Inflammatory macrophage treated with lipopolysaccharide for 4 hours (primary cell): ENCODE results near the gene GMEB2.

Experiments used
- DNase-seq: peaks from one replicate; pipeline ENCODE4 v3.0.0-alpha.2; 2020

Gene GMEB2

DNA sequence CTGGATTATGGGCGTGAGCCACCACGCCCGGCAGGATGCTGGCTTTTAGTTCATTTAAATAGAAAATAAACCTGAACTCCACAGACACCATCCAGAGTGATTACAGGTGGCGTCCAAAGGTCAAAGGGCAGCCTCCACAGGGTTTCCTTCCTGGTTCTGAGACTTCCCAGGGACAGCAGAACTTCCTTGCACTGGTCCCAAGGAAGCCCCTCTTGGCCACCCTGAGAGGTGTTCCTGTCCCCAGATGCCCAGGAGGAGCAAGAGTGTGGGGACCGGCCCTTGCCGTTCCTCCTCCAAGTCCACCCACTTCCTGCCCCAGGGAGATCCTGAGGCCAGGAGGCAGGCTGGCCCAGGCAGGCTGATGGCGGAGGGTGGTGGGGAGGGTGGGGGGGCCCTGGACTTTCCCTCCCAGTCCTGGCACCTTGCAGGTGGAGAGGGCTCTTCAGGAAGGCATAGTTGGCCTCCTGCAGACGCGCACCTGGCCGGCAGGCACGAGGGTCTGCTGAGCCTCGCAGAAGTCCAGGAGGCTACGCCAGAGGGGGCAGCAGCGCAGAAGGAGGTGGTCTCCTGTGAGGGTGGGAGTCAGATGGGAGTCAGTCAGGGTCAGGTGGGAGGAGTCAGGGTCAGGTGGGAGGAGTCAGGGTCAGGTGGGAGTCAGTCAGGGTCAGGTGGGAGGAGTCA lies 68.0 kb downstream of the GMEB2 start:
- DNase-seq: no peak

DNA sequence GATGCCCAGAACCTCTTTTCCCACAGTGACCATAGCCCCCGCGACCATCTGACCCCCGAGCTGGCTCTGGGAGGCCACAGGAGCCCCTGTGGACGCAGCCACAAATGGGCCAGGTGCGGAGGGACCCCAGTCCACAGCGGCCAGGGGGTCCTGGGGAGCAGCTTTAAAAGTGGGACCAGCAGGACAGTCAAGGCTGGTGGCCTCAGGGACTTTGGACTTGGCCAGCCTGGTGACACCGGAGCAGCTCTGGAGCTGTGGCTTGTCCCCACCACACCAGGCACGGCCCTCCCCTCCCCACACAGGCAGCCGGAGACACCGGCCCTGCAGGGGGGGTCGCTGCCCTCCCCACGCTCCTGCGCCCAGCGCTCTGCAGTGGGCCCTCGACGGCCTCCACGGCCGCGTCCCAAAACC lies 69.4 kb downstream of the GMEB2 start:
- DNase-seq: no peak

DNA sequence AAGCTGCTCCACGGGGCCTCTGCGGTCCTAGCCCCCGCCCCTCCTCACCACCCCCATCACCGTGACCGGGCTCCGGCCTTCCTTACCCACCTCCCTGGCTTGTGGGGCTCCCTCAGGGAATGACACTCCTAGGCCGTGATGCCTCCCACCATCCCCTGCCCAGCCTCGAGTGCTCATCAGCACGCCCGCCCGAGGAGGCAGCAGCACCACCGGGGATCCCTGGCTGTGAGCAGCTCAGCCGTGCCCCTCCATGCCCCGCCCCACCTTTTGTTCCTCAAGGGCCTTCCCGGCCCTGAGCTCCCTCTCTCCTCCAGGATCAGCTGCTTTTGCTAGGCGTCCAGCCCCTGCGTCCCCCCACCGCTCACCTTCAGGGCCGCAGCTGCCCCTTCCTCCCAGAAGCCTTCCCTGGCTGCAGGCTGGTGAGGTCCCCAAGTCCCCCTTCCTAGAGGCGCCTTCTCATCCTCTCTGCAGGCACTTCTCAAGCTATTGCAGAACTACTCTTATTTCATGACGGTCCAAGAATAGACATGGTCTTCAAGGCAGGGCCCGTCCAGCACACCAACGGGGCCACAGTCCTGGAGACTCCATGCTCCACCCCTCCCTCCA lies 69.9 kb downstream of the GMEB2 start:
- no peak for DNase-seq

DNA sequence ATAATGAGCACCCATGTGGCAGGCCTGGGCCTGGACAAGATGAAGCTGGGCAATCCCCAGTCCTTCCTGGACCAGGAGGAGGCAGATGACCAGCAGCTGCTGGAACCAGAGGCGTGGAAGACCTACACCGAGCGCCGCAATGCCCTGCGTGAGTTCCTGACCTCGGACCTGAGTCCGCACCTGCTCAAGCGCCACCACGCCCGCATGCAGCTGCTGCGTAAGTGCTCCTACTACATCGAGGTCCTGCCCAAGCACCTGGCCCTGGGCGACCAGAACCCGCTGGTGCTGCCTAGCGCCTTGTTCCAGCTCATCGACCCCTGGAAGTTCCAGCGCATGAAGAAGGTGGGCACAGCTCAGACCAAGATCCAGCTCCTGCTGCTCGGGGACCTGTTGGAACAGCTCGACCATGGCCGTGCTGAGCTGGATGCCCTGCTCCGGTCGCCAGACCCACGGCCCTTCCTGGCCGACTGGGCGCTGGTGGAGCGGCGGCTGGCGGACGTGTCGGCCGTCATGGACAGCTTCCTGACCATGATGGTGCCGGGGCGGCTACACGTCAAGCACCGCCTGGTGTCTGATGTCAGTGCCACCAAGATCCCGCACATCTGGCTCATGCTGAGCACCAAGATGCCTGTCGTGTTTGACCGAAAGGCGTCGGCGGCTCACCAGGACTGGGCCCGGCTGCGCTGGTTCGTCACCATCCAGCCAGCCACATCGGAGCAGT lies 71.1 kb downstream of the GMEB2 start:
- no peak for DNase-seq

DNA sequence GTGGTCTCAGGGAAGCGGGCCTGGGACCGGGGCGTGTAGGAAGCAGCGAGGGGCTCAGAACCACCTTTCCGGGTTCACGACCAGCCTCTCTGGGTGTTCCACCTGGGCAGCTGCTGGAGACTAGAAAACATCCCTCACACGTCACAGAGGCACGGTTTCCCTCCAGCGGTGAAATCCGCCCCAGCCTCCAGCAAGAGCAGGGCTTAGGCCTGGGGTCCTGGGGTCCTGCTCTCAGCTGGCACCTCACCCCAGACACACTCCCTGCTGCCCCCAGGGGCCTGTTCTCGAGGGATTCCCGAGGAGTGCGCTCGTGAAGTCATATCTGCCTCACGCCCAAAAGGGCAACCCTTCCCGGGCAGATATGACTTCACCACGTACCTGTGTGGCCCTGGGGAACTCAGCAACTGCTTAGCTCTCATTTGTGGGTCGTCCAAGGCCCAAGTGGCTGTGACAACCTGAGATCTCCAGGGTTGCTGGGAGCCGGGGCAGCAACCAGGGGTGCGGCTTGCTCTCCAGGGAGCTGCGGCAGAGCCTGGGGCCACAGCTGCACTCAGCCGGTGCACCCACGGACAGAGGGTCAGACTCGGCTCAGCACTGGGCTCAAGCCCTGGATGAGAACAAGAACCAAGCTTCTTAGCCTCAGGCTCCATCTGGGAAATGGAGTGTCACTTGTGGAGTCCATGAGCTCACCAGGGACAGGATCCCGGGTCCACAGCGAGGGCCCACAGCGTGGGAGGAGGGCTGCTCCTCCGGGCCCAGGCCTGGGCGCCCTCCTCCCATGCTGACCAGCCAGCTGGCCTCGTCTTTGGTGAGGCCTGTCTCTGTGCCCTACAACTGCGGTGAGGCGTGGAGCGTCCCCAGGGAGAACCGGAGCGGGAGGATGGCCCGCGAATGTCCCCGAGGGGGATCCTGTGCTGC lies 72.3 kb downstream of the GMEB2 start:
- DNase-seq: no peak

DNA sequence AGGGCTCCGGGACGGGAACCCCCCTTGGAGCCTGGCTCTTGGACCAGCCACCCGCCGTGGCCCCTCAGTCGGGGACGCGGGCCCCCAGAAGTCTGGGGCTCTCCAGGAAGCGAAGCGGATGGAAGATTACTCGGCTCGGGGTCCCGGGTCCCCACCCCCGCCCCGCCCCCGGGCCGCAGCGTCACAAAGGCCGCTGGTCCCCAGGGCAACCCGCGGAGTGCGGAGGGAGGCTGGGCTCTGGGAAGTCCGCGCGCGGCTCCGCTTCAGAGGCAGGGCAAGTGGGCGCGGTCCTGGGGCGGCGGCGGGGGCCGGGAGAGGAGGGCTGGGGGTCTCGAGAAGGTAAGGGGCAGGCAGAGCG lies 73.0 kb downstream of the GMEB2 start, which contains the start of gene FNDC11:
Gene FNDC11, plus strand, starts transcription at position 227 of the 358 bp plus-strand sequence. CDS start 1,505 bp downstream, outside the sequence.
- DNase-seq: peak; percentile 48

DNA sequence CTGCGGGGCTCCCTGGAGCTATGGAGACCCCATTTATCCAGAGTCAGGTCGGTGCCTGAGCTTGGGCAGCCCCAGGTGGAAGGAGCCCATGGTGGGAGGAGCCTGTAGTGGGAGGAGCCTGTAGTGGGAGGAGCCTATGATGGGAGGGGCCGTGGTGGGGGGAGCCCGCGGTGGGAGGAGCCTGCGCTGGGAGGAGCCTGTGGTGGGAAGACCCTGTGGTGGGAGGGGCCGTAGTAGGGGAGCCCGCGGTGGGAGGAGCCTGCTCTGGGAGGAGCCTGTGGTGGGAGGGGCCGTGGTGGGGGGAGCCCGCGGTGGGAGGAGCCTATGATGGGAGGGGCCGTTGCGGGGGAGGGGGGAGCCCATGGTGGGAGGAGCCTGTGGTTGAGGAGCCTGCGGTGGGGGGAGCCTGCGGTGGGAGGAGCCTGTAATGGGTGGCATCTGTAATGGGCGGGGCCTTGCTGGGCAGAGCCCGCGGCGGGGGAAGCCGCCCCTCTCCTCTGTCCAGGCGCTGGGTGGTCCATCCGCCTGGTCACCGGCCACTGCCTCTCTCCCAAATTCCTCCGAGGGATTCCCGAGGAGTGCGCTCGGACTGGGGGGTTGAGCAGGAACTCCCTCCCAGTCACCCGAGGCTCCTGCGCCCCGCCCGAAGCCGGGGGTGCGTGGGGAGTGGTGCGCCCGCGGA lies 73.5 kb downstream of the GMEB2 start:
- peak; percentile 84 for DNase-seq

DNA sequence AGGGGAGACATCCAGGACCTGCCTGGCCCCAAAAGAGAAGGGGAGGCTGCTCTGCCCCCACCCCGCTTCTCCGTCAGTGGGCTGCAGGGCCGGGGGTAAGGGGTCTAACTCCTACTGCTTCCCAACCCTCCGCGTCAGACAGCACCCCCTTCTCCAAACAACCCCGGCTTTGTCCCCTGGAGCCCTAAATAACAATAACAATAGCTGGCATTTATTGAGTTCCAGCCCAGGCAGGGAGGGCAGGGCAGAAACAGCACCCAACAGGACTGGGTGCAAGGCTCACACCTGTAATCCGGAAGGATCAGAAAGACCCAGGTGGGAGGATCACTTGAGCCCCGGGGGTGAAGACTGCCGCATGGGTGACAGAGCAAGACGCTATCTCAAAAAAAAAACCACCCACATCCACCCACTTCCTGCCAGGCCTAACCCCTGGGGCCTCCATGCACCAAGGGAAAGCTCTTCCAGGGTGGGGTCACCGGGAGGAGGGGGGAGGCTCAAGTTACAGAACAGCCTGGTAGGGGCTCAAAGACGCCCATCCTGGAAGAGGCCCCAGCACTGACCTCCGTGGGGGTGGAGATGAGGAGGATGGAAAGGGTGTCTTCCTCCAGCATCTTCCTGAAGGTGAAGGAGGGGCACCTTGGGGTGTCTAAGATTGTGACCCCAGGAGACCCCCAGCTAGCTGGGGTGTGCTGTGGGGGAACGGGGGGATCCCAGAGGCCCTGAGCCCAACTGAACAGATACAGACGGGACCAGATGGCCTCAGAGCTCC lies 74.2 kb downstream of the GMEB2 start:
- DNase-seq: no peak

DNA sequence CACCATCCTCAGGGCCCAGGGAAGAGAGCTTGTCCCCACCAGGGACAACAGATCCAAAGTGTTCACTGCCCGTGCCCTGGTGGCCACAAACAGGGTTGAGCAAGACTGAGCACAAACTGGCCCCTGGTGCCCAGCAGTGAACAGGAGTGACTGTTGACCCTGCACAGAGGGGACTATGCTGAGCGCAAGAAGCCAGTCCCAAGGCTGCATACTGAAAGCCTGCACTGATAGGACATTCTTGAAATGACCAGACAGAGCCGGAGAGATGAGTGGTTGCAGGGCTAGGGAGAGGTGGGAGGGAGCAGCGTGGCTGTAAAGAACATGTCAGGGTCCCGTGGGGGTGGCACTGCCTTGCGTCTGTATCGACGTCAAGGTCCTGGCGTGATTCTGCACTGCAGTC lies 75.8 kb downstream of the GMEB2 start:
- DNase-seq: no peak

DNA sequence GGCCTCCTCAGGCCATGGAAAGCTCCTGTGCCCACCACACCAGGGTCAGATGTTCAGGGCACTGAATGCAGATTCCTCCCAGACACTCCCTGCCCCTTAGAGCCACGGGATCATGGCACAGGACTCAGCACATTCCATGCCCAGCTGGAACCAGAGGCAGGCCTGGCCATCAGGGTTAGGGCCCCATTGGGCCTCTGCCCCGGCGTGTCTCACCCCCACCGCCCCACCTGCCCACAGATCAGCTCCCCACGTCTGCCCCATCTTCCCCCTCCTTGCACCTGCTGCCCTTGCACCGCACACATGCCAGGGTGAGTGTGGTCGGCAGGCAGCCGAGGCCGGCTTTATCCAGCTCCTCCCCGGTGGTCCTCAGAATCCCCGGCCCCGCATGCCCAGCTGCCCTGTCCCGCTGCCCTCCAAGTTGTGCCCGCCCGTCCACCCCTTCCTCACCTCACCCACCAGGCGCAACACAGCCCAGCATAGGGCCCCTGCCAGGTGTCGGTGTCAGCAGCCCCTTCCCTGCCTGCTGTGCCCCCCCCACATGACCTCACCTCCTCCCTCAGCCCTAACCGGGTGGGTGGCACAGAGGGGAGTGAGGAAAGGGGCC lies 77.1 kb downstream of the GMEB2 start:
- no peak for DNase-seq

DNA sequence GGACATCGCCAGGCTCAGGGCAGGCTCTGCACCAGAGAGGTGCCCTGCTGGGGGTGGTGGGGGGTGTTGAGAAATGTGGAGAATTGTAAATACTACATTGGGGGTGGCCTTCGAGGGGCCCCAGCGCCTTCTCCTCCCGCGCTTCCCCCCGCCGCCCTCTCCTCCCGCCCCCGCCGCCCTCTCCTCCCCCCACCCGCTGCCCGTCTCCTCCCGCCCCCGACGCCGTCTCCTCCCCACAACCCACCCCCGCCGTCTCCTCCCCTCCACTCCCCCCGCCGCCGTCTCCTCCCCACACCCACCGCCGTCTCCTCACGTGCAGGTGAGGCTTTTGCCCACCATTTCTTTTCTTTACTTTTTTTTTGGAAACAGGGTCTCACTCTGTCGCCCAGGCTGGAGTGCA lies 77.9 kb downstream of the GMEB2 start:
- no peak for DNase-seq

DNA sequence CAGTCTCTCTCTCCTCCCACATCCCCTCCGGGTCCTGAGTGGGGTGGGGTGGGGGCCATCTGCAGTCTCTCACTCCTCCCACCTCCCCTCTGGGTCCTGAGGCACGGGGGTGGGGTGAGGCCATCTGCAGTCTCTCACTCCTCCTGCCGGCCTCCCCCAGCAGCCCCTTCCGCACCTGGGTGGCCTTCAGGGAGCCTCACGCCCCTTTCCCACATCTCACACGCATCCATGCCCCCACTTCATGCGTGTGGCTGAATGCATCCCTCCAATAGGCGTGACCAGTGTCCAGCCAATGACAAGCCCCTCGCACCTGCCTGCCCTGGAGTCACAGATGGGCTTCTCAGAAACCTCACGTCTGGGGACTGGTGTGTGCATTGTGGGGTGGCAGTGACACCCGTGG lies 78.4 kb downstream of the GMEB2 start:
- DNase-seq: no peak

DNA sequence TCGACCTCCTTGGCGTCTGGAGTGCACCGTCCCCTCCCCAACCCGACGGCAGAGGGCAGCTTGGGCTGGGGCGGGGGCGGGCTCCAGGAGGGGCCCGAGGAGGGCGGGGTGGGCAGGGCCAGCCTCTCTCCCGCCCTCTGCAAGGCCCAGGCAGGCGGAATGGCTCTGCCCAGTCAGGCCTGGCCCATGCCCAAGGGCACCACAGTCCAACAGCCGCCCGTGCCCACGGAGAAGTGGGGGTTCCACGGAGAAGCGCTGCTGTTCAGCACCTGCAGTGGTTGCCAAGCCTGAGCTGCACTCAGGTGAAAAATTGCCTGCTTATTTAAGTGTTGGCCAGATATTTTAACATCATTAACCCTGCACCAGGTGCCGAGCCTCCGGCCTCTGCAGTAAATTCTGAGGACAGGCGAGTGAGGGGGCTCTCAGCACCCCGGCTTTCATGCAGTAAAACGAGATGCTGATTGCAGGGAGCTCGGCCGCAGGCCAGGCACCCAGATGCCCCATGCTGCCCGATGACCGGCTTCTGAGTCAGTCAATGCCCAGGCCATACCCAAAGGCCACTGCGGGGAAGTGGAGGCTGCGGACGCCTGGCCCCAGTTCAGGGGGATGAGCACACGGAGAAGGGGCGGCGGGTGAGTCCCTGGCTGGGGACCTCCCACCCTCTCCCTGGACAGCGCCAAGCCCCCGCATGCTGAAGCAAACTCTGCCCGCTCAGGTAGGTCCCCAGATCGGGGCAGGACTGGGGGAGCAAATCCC lies 79.0 kb downstream of the GMEB2 start, which contains the start of gene SRMS:
Gene SRMS, minus strand, starts transcription at position 25 of the 756 bp plus-strand sequence. CDS start 286 bp downstream, outside the sequence.
- no peak for DNase-seq

DNA sequence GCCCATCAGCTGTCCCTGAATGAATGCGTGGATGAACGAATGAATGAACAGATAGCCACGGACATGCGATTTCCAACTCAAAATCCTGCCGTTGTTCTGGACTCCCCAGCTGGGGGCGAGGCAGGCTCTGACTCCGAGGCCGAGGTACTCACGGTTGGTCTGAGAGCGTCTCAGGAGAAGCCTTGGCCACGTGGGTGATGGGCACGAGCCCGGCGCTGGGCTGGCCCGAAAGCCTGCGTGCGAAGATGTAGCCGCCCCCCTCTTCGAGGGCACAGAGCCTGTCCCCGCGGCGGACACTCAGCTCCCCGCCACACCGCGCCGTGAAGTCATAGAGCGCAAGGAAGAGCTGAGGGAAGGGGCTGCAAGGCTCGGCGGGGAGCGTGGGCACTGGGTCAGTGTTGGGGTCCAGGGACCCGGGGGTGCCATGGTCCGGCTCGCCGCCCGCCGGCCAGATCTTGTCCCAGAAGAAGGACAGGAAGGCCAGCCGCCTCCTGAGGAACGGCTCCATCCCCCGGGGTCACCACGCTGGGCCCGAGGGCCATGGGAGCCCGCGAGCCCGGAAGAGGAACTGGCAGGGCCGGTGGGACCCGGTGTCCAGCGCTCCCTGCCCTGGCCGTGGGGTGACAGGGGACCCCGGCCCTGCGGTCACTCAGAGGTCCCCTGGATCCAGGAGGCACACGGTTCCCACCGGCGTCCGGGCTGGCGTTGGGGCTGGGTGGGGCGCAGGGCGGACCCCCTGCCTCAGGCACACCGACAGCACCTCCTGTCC lies 79.8 kb downstream of the GMEB2 start:
- no peak for DNase-seq

DNA sequence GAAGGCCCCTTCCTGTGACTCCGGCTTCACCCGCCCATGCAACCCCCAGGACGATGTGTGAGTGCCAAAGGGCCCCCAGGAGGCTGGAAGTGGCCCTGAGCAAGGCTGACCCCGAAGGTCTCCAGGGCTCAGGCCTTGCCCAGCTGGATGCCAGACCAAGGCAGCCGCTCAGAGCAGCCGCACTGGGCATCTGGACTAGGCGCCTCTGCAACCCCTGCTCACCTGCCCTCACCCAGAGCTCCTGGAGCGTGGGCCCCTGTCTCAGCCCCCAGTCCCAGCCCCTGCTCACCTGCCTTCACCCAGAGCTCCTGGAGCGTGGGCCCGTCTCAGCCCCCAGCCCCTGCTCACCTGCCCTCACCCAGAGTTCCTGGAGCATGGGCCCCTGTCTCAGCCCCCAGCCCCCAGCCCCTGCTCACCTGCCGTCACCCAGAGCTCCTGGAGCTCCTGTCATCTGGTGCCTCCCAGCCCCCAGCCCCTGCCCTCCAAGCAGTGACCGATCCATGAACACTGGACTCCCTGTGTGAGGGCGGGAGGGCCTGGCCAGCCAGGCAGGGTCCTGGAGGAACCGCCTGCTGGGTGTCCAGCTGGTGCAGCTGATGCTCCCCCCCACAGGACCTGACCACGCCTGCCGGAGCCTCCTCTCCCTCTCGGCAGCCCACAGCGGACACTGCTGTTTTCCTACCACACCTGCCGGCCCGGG lies 80.5 kb downstream of the GMEB2 start:
- no peak for DNase-seq

DNA sequence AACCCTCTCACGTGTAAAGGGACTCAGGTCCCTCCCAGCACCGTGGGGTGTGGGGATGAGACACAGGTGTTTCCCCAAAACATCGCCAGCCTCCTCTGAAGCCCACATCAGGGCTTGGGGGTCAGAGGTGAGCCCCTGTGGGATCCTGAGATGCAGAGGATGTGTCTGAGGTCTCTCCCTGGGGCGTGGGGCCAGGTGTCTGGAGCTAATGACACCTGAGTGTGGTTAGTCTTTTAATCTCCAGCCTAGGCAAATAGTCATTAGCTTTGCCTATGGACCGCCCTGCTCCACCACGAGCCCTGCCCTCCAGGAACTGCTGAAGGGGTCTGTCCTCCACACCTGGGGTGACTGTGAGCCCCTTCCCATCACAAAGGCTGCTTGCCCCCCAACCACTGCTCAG lies 81.1 kb downstream of the GMEB2 start:
- DNase-seq: no peak

DNA sequence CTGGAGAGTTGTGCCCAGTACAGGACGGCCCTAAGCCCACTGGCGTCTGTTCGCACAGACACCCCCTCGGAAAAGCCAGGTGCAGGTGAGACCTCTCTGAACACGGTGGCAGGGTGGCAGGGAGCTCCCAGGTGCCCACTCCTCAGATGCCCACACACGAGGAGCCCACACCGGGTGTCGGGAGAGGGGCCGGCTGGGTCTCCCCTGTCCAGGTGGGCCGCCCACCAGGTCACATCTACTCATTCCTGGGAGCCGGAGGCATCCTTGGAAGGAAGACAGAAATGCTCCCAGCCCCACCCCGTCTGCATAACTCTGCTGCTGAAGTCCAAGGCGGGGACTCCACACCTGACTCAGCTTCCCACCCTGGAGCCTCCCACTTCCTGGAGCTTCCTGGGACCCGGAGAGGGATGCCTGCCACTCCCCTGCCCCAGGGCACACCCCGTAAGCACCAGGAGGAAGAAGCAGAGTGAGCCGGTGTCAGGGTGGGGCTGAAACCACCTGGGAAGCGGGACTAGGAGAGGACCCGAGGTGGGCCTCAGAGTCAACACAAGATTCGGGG lies 81.9 kb downstream of the GMEB2 start:
- DNase-seq: no peak

DNA sequence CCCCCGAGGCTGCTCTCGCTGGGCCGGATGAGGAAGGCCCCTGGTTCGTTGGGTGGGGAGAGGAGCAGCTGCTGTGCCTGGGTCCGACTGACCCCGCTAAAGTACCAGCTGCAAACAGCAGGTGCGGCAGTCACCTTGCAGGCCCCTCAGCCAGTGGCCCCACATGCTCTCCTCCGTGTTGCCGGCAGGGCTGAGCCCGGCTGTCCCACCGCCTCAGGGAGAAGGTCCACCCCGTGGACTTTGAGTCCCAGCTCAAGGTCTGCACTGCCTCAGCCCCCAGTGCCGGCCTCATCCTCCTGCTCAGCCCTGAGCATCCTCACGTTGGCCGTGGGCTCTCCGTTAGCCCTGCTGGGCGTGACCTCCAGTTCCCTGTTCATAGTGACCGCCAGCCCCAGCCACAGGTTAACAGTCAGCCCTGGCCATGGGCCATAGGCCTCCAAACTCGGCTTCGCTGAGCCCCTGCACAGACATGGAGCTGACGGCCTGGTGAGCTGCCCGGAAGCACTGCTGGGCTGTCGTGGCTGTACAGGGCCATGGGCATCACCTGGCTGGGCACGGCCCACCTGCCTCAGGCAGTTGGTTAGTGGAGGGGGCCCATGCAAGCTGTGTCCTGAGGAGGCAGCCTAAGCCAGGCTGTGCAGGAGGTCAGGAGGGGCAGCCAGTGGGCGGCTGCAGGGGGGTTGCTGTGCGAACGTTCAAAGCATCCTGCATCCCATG lies 82.5 kb downstream of the GMEB2 start:
- DNase-seq: no peak
